Activated naive CD4-positive, alpha-beta T cell treated with Interleukin-2 at 50 U/mL for 16 hours (primary cell): ENCODE measurements around the gene DNASE1L2.

Source experiments
- DNase-seq: peaks from one replicate; pipeline ENCODE4 v3.0.0-alpha.2; 2020

The DNASE1L2 gene

DNA sequence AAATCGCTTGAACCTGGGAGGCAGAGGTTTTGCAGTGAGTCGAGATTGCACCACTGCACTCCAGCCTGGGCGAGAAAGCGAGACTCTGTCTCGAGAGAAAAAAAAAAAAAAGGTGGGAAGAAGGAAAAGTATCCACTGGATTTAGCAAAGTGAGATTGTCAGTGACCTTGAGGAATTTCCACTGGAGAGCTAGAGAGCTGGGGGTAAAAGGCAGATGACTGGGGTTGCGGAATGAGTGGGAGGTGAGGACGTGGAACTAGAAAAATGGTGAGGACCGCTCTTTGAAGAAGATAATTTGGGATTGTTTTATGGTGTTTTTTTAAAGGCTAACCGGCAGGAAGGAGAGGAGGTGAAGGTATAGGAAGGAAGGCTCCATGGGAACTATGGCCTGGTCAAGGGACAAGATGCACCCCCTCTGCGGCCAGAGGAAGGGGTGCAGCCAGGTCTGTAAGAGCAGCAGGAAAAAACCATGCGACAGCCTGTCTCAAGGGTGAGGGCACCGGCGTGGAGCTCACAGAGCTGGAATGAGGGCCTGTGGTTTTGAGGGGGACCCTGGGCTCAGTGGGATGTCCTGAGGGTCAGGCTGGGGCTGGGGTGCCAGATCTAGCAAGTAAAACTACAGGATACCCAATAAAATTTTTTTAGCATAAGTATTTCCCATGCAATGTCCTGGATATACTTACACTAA is 31.7 kb upstream of the DNASE1L2 start:
- no peak for DNase-seq

DNA sequence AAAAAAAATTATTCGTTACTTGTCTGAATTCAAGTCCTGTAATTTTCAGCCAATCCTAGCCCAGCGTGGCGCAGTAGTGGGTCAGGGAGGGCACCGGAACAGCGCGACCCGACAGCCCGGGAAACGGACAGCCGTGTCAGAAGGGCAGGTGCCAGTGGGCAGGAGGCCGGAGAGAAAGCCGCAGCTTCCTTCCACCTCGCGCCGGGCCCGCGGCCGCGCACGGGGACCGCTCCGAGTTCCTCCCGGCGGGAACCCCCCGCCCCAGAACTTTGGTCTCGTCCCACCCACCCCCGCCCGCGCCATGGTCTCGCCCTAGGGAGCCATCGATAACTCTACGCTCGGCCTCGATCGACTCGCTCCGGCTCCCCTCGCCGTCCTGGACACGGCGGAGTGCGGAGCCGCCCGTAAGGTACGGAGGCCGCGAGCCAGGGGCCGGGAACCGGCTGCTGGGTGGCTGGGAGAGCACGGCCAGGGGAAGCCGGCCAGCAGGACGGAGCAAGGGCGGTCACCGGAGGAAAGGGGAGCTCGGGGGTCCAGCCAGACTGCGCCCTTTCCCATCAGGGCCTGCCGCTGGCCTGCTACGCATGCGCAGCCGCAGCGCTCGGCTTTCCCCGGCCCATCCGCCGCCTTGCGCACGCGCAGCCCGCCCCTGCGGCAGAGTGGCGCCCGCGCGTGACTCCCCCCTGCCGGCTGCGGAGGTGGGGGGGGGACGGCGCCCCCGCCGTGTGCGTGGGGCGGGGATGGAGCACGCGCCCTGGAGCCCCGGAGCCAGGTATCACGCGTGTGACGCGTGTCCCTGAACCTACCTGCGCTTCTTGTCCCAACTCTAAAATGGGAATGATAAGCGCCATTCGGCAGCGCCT is 30.9 kb upstream of the DNASE1L2 start, which contains the start of gene MLST8:
MLST8 (plus strand) TSS at position 351 of the 863 bp plus-strand sequence. CDS start 632 bp downstream, outside the sequence.
- DNase-seq = peak; percentile 88

DNA sequence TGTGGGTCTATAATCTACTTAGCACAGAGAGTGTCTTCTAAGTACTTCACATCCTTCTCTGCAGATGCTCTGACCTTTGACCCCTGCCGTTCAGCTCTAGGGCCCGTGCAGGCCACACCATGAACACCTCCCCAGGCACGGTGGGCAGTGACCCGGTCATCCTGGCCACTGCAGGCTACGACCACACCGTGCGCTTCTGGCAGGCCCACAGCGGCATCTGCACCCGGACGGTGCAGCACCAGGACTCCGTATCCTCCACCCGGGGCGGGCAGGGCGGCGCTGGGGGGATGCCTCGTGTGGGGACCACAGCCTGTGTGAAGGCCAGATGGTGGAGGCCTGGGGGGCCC is 30.3 kb upstream of the DNASE1L2 start:
- no peak for DNase-seq

DNA sequence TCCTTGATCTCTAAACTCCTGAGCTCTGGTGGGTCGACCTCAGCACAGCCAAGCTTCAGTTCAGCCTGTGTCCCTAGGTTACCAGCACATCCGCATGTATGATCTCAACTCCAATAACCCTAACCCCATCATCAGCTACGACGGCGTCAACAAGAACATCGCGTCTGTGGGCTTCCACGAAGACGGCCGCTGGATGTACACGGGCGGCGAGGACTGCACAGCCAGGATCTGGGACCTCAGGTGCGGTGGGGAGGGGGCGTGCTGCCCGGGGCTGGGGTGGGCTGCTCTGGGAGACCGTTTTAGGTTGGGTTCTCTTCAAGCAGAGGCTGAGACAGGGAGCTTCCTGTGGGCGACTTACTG is 29.8 kb upstream of the DNASE1L2 start:
- DNase-seq = no peak

DNA sequence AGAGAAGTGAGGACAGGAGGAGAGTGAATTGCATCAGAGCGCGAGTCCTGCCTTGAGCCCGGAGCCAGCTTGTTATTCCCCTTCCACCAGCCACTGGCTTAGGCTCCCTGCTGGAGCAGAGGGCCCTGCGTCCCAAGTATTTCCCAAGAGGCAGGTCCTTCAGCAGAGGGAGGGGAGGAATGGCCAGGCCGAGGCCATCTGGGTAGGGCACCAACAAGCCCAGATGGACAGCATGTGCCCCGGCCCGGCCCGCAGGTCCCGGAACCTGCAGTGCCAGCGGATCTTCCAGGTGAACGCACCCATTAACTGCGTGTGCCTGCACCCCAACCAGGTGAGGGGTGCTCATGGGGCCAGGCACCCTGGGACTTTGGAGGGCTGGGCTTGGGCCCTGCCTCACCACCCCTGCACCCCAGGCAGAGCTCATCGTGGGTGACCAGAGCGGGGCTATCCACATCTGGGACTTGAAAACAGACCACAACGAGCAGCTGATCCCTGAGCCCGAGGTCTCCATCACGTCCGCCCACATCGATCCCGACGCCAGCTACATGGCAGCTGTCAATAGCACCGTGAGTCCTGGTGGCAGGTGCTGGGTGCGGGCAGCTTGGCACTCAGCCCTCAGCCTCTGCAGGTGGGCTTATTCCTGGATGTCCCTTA is 29.3 kb upstream of the DNASE1L2 start:
- no peak for DNase-seq

DNA sequence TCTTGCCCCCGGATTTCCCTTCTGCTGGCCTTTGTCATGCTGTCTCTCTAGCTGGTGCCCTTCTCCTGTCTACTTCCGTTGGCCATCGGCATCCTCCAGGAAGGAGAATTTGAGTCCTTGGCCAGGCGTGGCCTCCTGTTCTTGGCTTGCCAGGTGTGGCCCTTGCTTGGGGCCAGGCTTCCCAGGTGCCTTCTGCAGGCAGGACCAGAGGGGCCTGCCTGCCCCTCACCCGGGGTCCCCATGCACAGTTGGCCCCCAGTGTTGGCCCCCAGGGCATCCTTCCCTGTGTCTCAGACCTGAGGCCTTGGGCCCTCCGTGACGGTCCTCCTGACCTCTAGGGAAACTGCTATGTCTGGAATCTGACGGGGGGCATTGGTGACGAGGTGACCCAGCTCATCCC is 28.4 kb upstream of the DNASE1L2 start:
- no peak for DNase-seq

DNA sequence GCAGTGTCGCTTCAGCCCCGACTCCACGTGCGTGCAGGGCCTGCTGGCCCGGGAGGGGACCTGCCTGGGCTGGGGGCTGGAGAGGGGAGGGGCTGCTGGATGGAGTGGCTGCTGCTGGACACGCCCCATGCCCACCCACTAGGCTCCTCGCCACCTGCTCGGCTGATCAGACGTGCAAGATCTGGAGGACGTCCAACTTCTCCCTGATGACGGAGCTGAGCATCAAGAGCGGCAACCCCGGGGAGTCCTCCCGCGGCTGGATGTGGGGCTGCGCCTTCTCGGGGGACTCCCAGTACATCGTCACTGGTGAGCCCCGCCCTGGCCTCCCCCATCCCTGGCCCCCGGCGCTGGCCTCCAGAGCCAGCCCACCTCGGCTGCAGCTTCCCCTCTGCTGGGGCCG is 27.9 kb upstream of the DNASE1L2 start:
- no peak for DNase-seq

DNA sequence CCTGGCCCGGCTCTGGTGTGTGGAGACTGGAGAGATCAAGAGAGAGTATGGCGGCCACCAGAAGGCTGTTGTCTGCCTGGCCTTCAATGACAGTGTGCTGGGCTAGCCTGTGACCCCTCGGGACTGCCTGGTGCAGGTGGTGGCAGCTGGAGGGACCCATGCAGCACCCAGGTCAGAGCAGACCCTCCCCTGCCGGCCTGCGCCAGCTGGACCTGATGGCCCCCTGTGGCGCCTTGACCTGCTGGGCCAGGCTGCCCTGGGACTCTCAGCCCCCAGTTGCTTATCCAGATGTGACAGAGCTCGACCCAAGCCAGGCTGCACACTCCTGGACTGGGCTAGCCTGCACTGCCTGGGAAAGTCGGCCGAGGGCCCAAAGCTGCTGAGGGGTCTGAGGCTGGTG is 27.5 kb upstream of the DNASE1L2 start:
- no peak for DNase-seq

DNA sequence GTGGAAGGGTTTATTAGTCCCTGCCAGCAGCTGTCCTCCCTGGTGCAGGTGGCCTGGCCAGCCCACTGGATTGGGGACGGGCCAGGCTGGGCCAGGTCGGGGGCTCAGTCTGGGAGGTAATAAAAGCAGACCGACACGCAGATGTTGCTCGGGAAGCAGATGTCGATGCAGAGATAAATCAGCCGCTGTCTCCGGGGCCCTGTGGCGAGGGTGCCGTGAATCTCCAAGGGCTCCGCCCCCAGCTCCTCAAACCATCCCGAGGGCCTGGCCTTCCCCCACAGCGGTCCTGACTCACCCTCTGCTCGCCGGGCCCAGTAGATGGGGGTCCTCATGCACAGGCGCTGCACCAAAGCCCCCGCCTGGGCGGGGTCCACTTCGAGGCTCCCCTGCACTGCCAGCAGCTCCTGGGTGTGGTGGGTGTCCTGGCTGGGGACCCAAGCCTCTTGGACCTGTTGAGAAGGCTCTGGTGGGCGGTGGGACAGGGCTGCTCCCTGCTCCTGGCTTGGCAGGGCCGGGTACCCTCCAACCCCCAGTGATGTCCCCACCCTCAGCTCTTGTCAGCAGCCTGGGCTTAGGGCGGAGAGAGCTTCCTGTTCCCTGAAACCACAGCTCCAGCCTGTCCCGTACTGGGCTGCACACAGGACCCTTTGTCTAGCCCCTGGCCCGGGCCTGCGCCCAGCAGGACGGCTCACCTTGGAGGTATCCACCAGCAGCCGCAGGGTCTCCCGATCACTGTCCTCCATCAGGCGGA is 26.8 kb upstream of the DNASE1L2 start:
- no peak for DNase-seq

DNA sequence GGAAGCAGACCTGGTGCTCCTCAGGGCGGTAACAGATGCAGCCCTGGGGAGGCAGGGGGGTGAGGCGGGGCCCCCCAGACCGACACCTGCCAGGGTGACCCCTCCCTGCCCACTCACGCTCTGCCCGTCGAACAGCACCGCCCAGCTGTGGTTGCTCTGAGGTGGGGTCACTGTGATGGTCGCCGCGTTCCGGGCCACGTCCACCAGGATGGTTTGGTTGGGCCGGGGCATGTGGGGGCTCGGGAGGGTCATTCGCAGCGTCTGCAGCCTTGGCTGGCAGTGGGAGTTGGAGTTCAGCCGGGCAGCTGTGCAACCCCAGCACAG is 26.3 kb upstream of the DNASE1L2 start:
- DNase-seq = no peak

DNA sequence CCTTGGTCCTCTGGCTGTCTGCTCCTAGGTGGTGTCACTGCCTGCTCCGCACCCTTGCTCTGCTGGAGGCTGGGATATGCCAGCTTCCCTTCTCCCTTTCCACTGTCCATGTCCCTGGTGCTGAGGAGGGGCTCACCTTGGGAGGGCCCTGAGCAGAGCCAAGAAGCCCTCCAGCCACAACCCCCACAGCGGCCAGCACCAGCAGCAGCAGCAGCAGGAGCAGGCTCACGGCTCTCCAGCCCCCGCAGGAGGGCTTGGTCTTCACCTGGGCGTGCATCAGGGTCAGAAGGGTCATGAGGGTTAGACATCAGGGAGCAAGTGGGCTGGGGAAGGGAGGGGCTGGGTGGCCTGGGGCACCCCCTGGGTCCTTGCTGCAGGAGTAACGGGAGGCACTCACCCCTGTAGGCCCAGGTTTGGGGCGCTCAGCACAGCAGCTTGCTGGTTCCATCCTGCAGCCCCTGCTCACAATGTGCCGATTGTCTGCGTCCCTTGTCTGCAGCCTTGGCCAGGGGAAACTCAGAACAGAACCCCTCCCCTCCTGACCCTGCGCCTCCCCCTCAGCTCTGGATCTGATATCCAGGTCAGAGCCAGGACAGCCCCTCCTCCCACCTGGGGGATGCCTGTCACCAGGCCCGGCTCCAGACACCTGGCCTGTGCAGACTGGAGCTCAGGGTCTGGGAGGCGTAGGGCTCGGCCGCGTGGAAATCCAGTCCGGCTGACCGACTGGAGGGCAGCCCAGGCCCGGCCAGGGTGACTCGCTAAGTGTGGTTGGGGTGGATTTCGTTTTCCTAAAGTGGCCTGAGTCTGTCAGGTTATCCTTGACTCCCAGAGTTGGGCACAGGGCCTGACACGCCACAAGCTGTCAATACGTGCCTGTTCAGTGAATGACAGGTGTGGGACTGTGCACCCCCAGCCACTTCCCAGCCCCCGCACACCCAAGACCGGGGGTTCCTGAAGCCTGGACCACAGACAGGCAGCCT is 25.6 kb upstream of the DNASE1L2 start, which contains the start of gene BRICD5:
BRICD5 (minus strand) TSS at position 478 of the 980 bp plus-strand sequence; CDS start at position 448, 30 bp downstream.
- DNase-seq = no peak

DNA sequence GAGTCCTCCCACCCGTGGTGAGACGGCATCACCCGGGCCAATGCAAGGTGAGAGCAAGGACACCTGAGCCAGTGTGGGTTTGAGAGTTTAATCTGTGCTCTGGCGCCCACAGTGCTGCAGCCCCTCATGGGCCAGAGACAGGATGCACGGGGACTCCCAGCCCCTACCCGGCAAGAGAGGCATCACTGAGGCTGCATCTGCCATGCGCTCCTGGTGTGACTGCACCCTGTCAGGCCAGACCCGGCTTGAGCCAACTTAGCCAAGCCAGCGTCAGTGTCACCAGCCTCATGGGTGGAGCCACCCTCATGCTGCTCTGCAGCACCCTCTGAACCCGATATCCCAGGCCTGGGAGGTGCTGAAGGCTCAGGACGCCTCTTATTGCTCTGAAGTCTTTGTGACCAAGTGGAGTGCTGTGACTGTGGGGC is 24.3 kb upstream of the DNASE1L2 start:
- DNase-seq = no peak

DNA sequence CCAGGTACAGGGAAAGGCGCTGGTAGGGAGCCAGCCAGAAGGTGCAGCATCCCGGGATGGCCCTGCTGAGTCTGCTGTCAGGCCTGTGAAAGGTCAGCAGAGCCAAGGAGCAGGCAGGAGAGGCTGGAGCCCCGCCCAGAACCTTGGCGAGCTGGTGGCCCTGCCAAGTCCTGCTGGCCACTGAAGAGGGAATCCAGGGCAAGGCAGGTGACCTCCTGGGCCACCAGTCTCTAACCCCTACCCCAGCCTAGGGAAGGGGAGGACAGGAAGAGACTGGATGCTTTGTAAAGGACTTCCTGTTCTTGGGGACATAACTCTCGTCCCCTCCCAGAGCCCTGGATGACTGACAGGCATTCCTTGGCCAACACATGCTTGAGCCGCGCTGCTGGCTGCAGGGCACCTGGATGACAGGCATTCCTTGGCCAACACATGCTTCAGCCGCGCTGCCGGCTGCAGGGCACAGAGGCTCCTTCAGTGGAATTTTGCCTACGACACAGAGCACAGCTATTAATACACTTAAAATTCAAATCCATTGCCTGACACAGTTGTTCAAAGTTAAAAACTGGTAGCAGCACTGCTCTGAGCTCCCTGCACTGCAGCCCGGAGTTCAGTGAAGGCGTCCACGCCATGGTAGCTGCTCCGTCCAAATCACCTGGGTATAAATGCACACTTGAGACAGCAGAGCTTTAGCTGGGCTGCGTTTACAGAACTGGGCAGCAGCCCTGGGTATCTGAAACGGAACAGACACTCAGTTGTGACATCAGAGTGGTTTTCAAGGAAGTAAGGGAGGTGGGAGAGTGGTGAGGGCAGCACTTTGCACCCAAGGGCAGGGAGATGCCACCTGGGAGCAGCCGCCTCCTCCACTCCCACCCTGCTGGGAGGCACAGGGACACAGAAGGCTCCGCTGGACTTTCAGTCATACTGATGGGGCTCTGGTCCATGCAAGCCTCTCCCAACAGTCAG is 23.6 kb upstream of the DNASE1L2 start:
- no peak for DNase-seq

DNA sequence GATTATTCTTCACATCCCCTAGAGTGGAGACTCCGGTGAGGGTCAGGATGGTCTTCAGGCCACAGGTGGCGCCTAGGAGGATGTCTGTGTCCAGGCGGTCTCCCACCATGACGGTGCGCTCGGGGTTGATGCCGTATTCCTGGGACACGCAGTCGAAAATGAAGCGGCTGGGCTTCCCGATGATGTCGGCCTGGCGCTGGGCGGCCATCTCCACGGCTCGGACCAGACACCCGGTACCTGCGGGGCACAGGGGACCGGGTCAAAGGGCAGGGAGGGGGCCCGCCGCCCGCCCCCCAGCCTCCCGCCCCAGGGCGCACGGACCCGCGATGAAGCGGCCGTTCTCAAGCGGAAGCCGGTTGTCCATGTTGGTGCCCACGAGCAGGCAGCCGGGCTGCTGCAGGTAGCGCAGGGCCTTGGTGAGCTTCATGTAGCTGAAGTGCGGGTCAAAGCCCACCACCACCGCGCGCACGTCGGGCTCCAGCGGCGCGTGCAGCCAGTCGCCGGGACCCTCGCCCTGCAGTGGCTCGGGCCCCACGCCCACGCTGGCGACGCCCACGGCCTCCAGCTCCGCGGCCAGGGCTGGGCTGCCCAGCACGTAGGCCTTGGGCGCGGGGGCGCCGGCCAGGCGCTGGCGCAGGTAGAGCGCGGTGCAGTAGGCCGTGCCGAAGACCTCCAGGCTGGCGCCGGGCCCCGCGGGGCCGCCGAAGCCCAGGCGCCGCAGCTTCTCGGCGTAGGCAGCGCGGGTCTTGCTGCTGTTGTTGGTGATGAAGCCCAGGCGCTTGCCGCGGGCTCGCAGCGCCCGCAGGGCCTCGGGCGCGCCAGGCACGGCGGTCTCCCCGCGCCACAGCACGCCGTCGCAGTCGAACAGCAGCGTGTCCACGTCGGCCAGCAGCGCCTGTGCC is 22.2 kb upstream of the DNASE1L2 start:
- DNase-seq = peak; percentile 13

DNA sequence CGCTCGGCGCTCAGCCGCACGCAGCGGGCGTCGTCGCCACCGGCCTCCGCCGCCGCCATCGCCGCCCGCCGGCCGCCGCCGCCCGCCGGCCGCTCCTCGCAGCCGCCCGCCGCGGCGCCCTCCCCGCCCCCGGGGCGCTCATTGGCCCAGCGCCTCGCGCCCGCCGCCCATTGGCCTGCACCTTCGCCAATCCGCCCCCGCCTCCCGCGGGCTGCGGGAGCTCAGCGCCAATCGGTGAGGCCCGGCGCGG is 21.6 kb upstream of the DNASE1L2 start, which contains the start of gene PGP:
PGP (minus strand) TSS at position 122 of the 250 bp plus-strand sequence; CDS start at position 59, 63 bp downstream.
- DNase-seq = no peak

DNA sequence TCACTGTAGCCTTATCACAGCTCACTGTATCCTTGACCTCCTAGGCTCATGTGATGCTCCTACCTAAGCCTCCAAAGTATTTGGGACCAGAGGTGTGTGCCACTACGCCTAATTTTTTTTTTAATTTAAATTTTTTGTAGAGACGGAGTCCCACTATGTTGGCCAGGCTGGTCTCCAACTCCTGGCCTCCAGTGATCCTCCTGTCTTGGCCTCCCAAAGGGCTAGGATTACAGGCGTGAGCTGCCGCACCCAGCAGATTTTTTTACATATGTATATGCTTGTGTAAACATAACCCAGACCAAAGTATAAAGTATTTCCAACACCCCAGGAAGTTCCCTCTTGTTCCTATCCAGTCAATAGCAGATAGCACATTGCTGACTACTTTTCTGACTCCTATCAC is 19.9 kb upstream of the DNASE1L2 start:
- no peak for DNase-seq

DNA sequence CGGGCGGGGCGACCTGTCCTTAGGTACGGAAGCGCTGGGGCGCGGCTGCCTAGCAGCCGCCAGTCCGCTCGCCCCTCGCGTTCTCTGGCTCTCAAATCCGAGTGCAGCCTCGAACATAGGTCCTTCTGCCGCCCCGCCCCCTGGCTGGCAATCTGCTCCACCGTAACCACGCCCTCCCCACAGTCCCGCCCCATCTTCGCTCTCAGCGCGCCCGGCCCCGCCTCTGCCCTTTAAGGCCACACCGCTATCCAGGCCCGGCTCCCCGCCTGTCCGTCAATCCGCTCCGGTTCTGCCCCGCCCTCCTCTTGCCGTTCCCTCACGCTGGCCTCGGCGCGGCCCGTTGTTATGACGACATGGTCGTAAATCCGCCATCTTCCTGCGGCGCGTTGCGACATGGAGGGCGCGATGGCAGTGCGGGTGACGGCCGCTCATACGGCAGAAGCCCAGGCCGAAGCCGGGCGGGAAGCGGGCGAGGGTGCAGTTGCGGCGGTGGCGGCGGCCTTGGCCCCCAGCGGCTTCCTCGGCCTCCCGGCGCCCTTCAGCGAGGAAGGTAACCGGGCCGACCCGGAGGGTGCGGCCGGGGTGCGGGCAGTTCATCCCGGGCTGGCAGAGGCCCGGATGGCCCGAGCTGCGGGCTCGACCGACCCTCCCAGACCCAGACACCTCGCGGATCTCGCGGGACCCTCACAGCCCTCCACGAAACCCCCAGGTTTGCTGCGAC is 12.9 kb upstream of the DNASE1L2 start, which contains the start of gene E4F1:
E4F1 (plus strand) TSS at position 371 of the 721 bp plus-strand sequence; CDS start at position 394, 23 bp downstream.
- peak; percentile 100 for DNase-seq

DNA sequence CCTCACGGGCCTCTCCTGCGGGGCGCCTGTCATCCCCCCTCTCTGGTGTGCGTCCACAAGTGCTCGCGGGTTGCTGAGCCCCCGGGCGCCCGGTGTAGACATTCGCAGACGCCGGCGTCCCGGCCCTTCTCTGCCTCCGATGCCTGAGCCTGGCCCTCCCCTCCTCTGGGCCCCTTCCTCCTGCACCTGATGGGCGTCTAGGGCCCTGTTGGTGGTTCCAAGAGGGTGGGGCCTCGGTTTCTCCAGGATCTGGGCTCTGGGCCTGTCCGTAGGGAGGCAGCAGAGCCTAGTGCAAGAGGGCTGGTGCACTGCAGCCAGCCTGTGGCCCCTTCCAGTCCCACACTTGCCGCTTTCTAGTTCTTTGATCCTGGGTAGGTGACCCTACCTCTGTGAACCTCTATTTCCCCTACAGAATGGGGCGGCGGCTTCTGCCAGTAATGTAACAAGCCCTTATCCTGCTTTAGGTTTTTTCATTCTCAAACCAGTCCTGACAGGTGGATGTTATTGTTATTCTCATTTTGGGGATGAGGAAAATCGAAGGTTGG is 12.2 kb upstream of the DNASE1L2 start:
- peak; percentile 28 for DNase-seq
